WERI-Rb-1 (cell line): ENCODE results near the gene USH1C.

Experiments
- DNase-seq: peaks from one replicate; pipeline ENCODE4 v3.0.0-alpha.2; 2020
- H3K27ac ChIP-seq: fragments of 250-450 bp; sonication (Bioruptor Pico); 2 replicates; pipeline ENCODE4 v1.5.1; 2020; ENCODE audit warnings: mild to moderate bottlenecking, moderate library complexity
- H3K27me3 ChIP-seq: fragments of 250-450 bp; sonication (Bioruptor Pico); 2 replicates; pipeline ENCODE4 v1.5.1; 2021; ENCODE audit warnings: mild to moderate bottlenecking, low read depth, moderate library complexity; ENCODE audit not compliant: insufficient read depth, severe bottlenecking
- H3K36me3 ChIP-seq: fragments of 250-450 bp; sonication (Bioruptor Pico); 2 replicates; pipeline ENCODE4 v1.5.1; 2020; ENCODE audit warnings: mild to moderate bottlenecking, moderate library complexity
- H3K4me3 ChIP-seq: 2 replicates; pipeline ENCODE4 v1.5.1; 2011; ENCODE audit warnings: low read depth, mild to moderate bottlenecking, control low read depth, low read length
- H3K9me3 ChIP-seq: fragments of 250-450 bp; sonication (Bioruptor Pico); 2 replicates; pipeline ENCODE4 v1.5.1; 2021; ENCODE audit warnings: mild to moderate bottlenecking, moderate library complexity; ENCODE audit not compliant: severe bottlenecking
- CTCF ChIP-seq: IDR thresholded peaks from 2 replicates; pipeline ENCODE4 v1.5.1; 2011; ENCODE audit warnings: low read depth, mild to moderate bottlenecking, control low read depth, inconsistent platforms, low read length

Gene USH1C

GRCh38 chr11:17573526-17573925 is 29.3 kb upstream of the USH1C start:
- no peak for TF ChIP-seq CTCF
- no peak for DNase-seq
- no peak overlapping the region for H3K4me3 ChIP-seq
- H3K27me3 ChIP-seq, result no peaks in the 10 kb centered on the region
- H3K9me3 ChIP-seq, result no peaks in the 10 kb centered on the region
- no peaks in the 10 kb centered on the region for H3K36me3 ChIP-seq
- no peak overlapping the region for H3K27ac ChIP-seq

- no peaks in the 10 kb centered on the region for H3K36me3 ChIP-seq
- DNase-seq, result no peak
- no peak overlapping the region for H3K27ac ChIP-seq
- H3K4me3 ChIP-seq, result no peak overlapping the region
- no peaks in the 10 kb centered on the region for H3K27me3 ChIP-seq
- no peak for TF ChIP-seq CTCF
- no peaks in the 10 kb centered on the region for H3K9me3 ChIP-seq
Measured at GRCh38 chr11:17572791-17573460, 28.7 kb upstream of the USH1C start.

GRCh38 chr11:17572359-17572690 is 28.1 kb upstream of the USH1C start:
- TF ChIP-seq CTCF, result no peak
- H3K4me3 ChIP-seq, result no peak overlapping the region
- no peaks in the 10 kb centered on the region for H3K9me3 ChIP-seq
- no peaks in the 10 kb centered on the region for H3K27me3 ChIP-seq
- no peaks in the 10 kb centered on the region for H3K36me3 ChIP-seq
- H3K27ac ChIP-seq, result no peak overlapping the region
- no peak for DNase-seq

- TF ChIP-seq CTCF, result no peak
- no peak overlapping the region for H3K27ac ChIP-seq
- no peaks in the 10 kb centered on the region for H3K9me3 ChIP-seq
- no peaks in the 10 kb centered on the region for H3K36me3 ChIP-seq
- H3K27me3 ChIP-seq, result no peaks in the 10 kb centered on the region
- DNase-seq, result no peak
- no peak overlapping the region for H3K4me3 ChIP-seq
Measured at GRCh38 chr11:17571431-17572358, 27.5 kb upstream of the USH1C start.

GRCh38 chr11:17570034-17570433 is 25.8 kb upstream of the USH1C start:
- Histone ChIP-seq H3K9me3 (no peaks in the 10 kb centered on the region), H3K4me3 (no peak overlapping the region), H3K27me3 (no peaks in the 10 kb centered on the region), H3K36me3 (no peaks in the 10 kb centered on the region), H3K27ac (no peak overlapping the region)
- DNase-seq, result no peak
- no peak for TF ChIP-seq CTCF
